PC-3 (cell line): ENCODE results near the gene HEXIM1. TPM values are rescaled to one million over a fixed set of nuclear protein-coding genes. Genes with fewer than 3 reads are reported as not detected.

Source experiments
- ATAC-seq: fragments of 200-7000 bp; cut with Tn5 transposase; 2 replicates; pipeline ENCODE4 v1.9.1; 2020; ENCODE audit warnings: mild to moderate bottlenecking, moderate library complexity
- BruUV-seq: library from RNA; stranded (reverse); fragments of 400-500 nt; replicated peaks from 2 replicates; lab custom pipeline; 2021; lab: Mats Ljungman, UMichigan
- CTCF ChIA-PET: fragments of 300-600 bp; sonication (Branson Sonifier 250); formaldehyde crosslinking; loops from one replicate; lab custom pipeline; 2022; ENCODE audit warnings: antibody characterized with exemption; lab: Charles Lee
- POLR2A ChIA-PET: fragments of 300-600 bp; sonication (Branson Sonifier 250); formaldehyde crosslinking; loops from one replicate; lab custom pipeline; 2022; ENCODE audit warnings: antibody characterized with exemption; ENCODE audit not compliant: unreplicated experiment; lab: Charles Lee
- DNase-seq: peaks from one replicate; pipeline ENCODE4 v3.0.0-alpha.2; 2015
- H2AFZ ChIP-seq: fragments of 300-600 bp; sonication (generic); 2 replicates; pipeline ENCODE4 v1.6.0; 2016; ENCODE audit warnings: antibody characterized with exemption, low read length
- H3F3A ChIP-seq: fragments of 300-600 bp; sonication (generic); one replicate; pipeline ENCODE4 v1.6.0; 2017; ENCODE audit warnings: antibody characterized with exemption, low read length, control low read depth, mild to moderate bottlenecking; ENCODE audit not compliant: unreplicated experiment
- H3K27ac ChIP-seq: fragments of 300-600 bp; sonication (generic); 2 replicates; pipeline ENCODE4 v1.5.1; 2016; ENCODE audit warnings: mild to moderate bottlenecking, low read length
- H3K27me3 ChIP-seq: fragments of 300-600 bp; sonication (generic); 2 replicates; pipeline ENCODE4 v1.6.1; 2016; ENCODE audit warnings: low read length, mixed read lengths
- H3K36me3 ChIP-seq: fragments of 300-600 bp; sonication (generic); 2 replicates; pipeline ENCODE4 v1.6.1; 2016; ENCODE audit warnings: low read depth, mixed run types, low read length, mixed read lengths
- H3K4me1 ChIP-seq: fragments of 300-600 bp; sonication (generic); 2 replicates; pipeline ENCODE4 v1.5.1; 2016; ENCODE audit warnings: low read length; ENCODE audit not compliant: insufficient read depth
- H3K4me2 ChIP-seq: fragments of 300-600 bp; sonication (generic); 2 replicates; pipeline ENCODE4 v1.6.0; 2016; ENCODE audit warnings: low read length
- H3K4me3 ChIP-seq: fragments of 300-600 bp; sonication (generic); 2 replicates; pipeline ENCODE4 v1.5.1; 2016; ENCODE audit warnings: mild to moderate bottlenecking, low read length, mixed read lengths
- H3K79me2 ChIP-seq: fragments of 300-600 bp; sonication (generic); 2 replicates; pipeline ENCODE4 v1.6.1; 2017; ENCODE audit warnings: low read length, mixed read lengths
- H3K9ac ChIP-seq: fragments of 300-600 bp; sonication (generic); 2 replicates; pipeline ENCODE4 v1.6.0; 2016; ENCODE audit warnings: mild to moderate bottlenecking, low read length
- H3K9me2 ChIP-seq: fragments of 300-600 bp; sonication (generic); replicated peaks from 2 replicates; pipeline ENCODE4 v1.6.1; 2016; ENCODE audit warnings: mixed run types, low read length, mixed read lengths
- H3K9me3 ChIP-seq: fragments of 300-600 bp; sonication (generic); 2 replicates; pipeline ENCODE4 v1.6.1; 2016; ENCODE audit warnings: low read length, mixed read lengths
- H4K20me1 ChIP-seq: fragments of 300-600 bp; sonication (generic); 2 replicates; pipeline ENCODE4 v1.6.1; 2016; ENCODE audit warnings: low read length, mixed read lengths
- CTCF ChIP-seq: fragments of 300-600 bp; sonication (generic); conservative IDR thresholded peaks from 2 replicates; pipeline ENCODE4 v1.5.1; 2017; ENCODE audit warnings: antibody characterized with exemption, low read depth, mild to moderate bottlenecking, low read length
- EZH2 ChIP-seq: fragments of 300-600 bp; sonication (generic); IDR thresholded peaks from one replicate; pipeline ENCODE4 v1.6.1; 2017; ENCODE audit warnings: antibody characterized with exemption, mild to moderate bottlenecking, low read length; ENCODE audit not compliant: unreplicated experiment
- EZH2phosphoT487 ChIP-seq: fragments of 300-600 bp; sonication (generic); IDR thresholded peaks from 2 replicates; pipeline ENCODE4 v1.6.1; 2018; ENCODE audit warnings: mild to moderate bottlenecking, antibody characterized with exemption, low read length, borderline replicate concordance
- intact Hi-C: fragments of 100-400 bp; cut with micrococcal nuclease; formaldehyde crosslinking; loops from 2 replicates; pipeline ENCODE4 v1.9.0; 2023
- total RNA-seq: library from RNA; depleted of rRNA; stranded (reverse); fragments of >200 nt; gene quantifications from 2 replicates; pipeline ENCODE4 v1.2.3, GENCODE V29; 2014

Gene HEXIM1
- total RNA-seq, 1 experiment from 2014 or later = 47.3 TPM

- ChIA-PET POLR2A (no interaction called here), CTCF (interaction anchor here (0.6 kb wide), 1 partner anchor 188 kb away, joined by 10 read pairs; no protein-coding TSS in a partner anchor)
- H3K4me1 ChIP-seq = peaks cover 58% of the 10 kb centered on the region
- H3K79me2 ChIP-seq = peaks cover 54% of the 10 kb centered on the region
- no peaks in the 10 kb centered on the region for H3K36me3 ChIP-seq
- intact Hi-C loops = loop anchor here (1.0 to 10.0 kb wide), 5 partner anchors 38 to 209 kb away; partner anchors contain the start of genes MAP3K14 and NMT1
- BruUV-seq = TSS peak; percentile 45
- H2AFZ ChIP-seq = peak overlapping the region; percentile 77
- H4K20me1 ChIP-seq = no peaks in the 10 kb centered on the region
- DNase-seq (peak; percentile 59), ATAC-seq (no peak)
- no peak overlapping the region for H3K27ac ChIP-seq
- H3K9me3 ChIP-seq = no peaks in the 10 kb centered on the region
- H3K27me3 ChIP-seq = no peaks in the 10 kb centered on the region
- H3F3A ChIP-seq = no peaks in the 10 kb centered on the region
- H3K4me3 ChIP-seq = peak overlapping the region; percentile 75
- H3K9me2 ChIP-seq = no peaks in the 10 kb centered on the region
- no peak for TF ChIP-seq EZH2phosphoT487
- peak; percentile 99 for TF ChIP-seq CTCF
- peak overlapping the region; percentile 94 for H3K4me2 ChIP-seq
- peak overlapping the region; percentile 62 for H3K9ac ChIP-seq
Measured at GRCh38 chr17:45131616-45132319, 16.5 kb upstream of the HEXIM1 start.

GRCh38 chr17:45132320-45132571 is 16.0 kb upstream of the HEXIM1 start, which contains the start of gene PLCD3:
Gene PLCD3 (minus strand): TSS chr17:45132515. CDS start chr17:45132410, 105 bp downstream.
- Histone ChIP-seq H3K9me2 (no peaks in the 10 kb centered on the region), H3F3A (no peaks in the 10 kb centered on the region), H2AFZ (peak within 1 kb of the TSS; percentile 81), H3K27ac (peak within 1 kb of the TSS; percentile 28), H3K79me2 (peaks cover 49% of the 10 kb centered on the region), H3K27me3 (no peaks in the 10 kb centered on the region), H3K9ac (peak within 1 kb of the TSS; percentile 62), H3K4me2 (peak within 1 kb of the TSS; percentile 95), H4K20me1 (no peaks in the 10 kb centered on the region), H3K4me1 (peaks cover 54% of the 10 kb centered on the region), H3K4me3 (peak within 1 kb of the TSS; percentile 75), H3K36me3 (no peaks in the 10 kb centered on the region), H3K9me3 (no peaks in the 10 kb centered on the region)
- no peak for ATAC-seq
- CTCF ChIA-PET = interaction anchor here (0.9 to 1.0 kb wide), 2 partner anchors 20 to 21 kb away, joined by 3 to 9 read pairs; no protein-coding TSS in a partner anchor
- POLR2A ChIA-PET = no interaction called here
- BruUV-seq = no TSS peak
- TF ChIP-seq EZH2 (no peak), CTCF (no peak), EZH2phosphoT487 (no peak)
- no peak for DNase-seq
- intact Hi-C loops = loop anchor here (1.0 to 10.0 kb wide), 5 partner anchors 39 to 210 kb away; partner anchors contain the start of genes MAP3K14 and NMT1
